GM18909 (cell line): ENCODE measurements around the gene NDRG4.

Experiments used
- ATAC-seq: cut with Tn5 transposase; IDR thresholded peaks from one replicate; pipeline ENCODE4 v1.9.1; 2021; ENCODE audit warnings: mild to moderate bottlenecking; ENCODE audit not compliant: unreplicated experiment, poor library complexity

NDRG4 gene

GRCh38 chr16:58508671-58509251 is 8.8 kb downstream of the NDRG4 start:
- ATAC-seq = no peak

GRCh38 chr16:58509256-58510096 is 9.5 kb downstream of the NDRG4 start:
- ATAC-seq = no peak

GRCh38 chr16:58510097-58510775 is 10.3 kb downstream of the NDRG4 start:
- no peak for ATAC-seq

- ATAC-seq = no peak
Measured at GRCh38 chr16:58510776-58511628, 11.1 kb downstream of the NDRG4 start.

GRCh38 chr16:58511933-58512815 is 12.2 kb downstream of the NDRG4 start:
- ATAC-seq = peak; percentile 36

GRCh38 chr16:58513874-58514273 is 13.9 kb downstream of the NDRG4 start:
- ATAC-seq = no peak

- ATAC-seq = peak; percentile 76
Measured at GRCh38 chr16:58515125-58515870, 15.4 kb downstream of the NDRG4 start, which contains the start of gene SETD6. TSS of gene SETD6 (plus strand) at chr16:58515517. CDS start at chr16:58515538, 21 bp downstream.

- ATAC-seq = peak; percentile 39
Measured at GRCh38 chr16:58515871-58516767, 16.2 kb downstream of the NDRG4 start.

- no peak for ATAC-seq
Measured at GRCh38 chr16:58516768-58517107, 16.8 kb downstream of the NDRG4 start.

- peak; percentile 43 for ATAC-seq
Measured at GRCh38 chr16:58518083-58518979, 18.4 kb downstream of the NDRG4 start.

- ATAC-seq = no peak
Measured at GRCh38 chr16:58518980-58519368, 19.0 kb downstream of the NDRG4 start.

GRCh38 chr16:58519707-58520106 is 19.8 kb downstream of the NDRG4 start:
- ATAC-seq = no peak

GRCh38 chr16:58530179-58530578 is 30.2 kb downstream of the NDRG4 start:
- ATAC-seq = no peak

GRCh38 chr16:58532414-58532813 is 32.5 kb downstream of the NDRG4 start:
- ATAC-seq = no peak

GRCh38 chr16:58533751-58534470 is 34.0 kb downstream of the NDRG4 start:
- no peak for ATAC-seq

GRCh38 chr16:58535100-58535499 is 35.2 kb downstream of the NDRG4 start:
- ATAC-seq = no peak
